HEK293 (cell line): ENCODE data around the gene SCRT2.

ENCODE experiments used
- CTCF ChIA-PET: fragments of 350-600 bp; formaldehyde crosslinking; extraction: SDS; loops from one replicate; lab custom pipeline; 2021; ENCODE audit warnings: antibody characterized with exemption; lab: Yijun Ruan, JAX
- POLR2A ChIA-PET: fragments of 300-600 bp; formaldehyde crosslinking; extraction: SDS; loops from one replicate; lab custom pipeline; 2020; ENCODE audit warnings: antibody characterized with exemption, inconsistent platforms; lab: Yijun Ruan, JAX
- H3K27ac ChIP-seq: fragments of 200-500 bp; sonication (Bioruptor generic); 2 replicates; pipeline ENCODE4 v1.5.1; 2014; ENCODE audit warnings: low read depth, low read length, control low read depth, inconsistent platforms; ENCODE audit errors: extremely low read depth
- H3K36me3 ChIP-seq, 2 experiments: fragments of 200-500 bp in 1 of 2; sonication (Bioruptor generic) in 1 of 2; 1 replicate in 1 of 2; 2 replicates in 1 of 2; pipeline ENCODE4 v1.5.1; 2014 to 2017; ENCODE audit warnings: inconsistent platforms in 2 of 2, low read length in 2 of 2; ENCODE audit not compliant: control insufficient read depth in 2 of 2, insufficient read depth in 1 of 2
- H3K4me1 ChIP-seq: fragments of 200-500 bp; sonication (Bioruptor generic); 2 replicates; pipeline ENCODE4 v1.5.1; 2014; ENCODE audit warnings: mild to moderate bottlenecking, low read length, inconsistent platforms; ENCODE audit not compliant: control insufficient read depth, insufficient read depth
- H3K4me3 ChIP-seq: 2 replicates; pipeline ENCODE4 v1.5.1; 2011; ENCODE audit warnings: low read depth, mild to moderate bottlenecking, control low read depth, low read length, moderate library complexity
- H3K9me3 ChIP-seq: fragments of 200-500 bp; sonication (Bioruptor generic); 2 replicates; pipeline ENCODE4 v1.5.1; 2014; ENCODE audit warnings: low read depth, low read length, inconsistent platforms; ENCODE audit not compliant: control insufficient read depth, insufficient read depth
- CTCF ChIP-seq: fragments of 450-650 bp; formaldehyde crosslinking; IDR thresholded peaks from 2 replicates; pipeline ENCODE4 v1.5.1; 2016; ENCODE audit warnings: missing biosample characterization, missing genetic modification characterization
- IKZF3 ChIP-seq: fragments of 450-650 bp; IDR thresholded peaks from 2 replicates; pipeline ENCODE4 v1.5.0; 2018; ENCODE audit warnings: missing biosample characterization, mild to moderate bottlenecking, missing genetic modification characterization, moderate library complexity
- PRDM10 ChIP-seq: fragments of 450-650 bp; formaldehyde crosslinking; IDR thresholded peaks from 2 replicates; pipeline ENCODE4 v1.5.1; 2016; ENCODE audit warnings: missing biosample characterization, missing genetic modification characterization
- ZBTB26 ChIP-seq: fragments of 450-650 bp; formaldehyde crosslinking; optimal IDR thresholded peaks from 2 replicates; pipeline ENCODE3; 2016; ENCODE audit warnings: missing biosample characterization, mild to moderate bottlenecking, missing genetic modification characterization
- ZBTB44 ChIP-seq: fragments of 450-650 bp; IDR thresholded peaks from 2 replicates; pipeline ENCODE4 v1.5.1; 2018; ENCODE audit warnings: missing biosample characterization, mild to moderate bottlenecking, missing genetic modification characterization
- ZBTB6 ChIP-seq: fragments of 450-650 bp; formaldehyde crosslinking; IDR thresholded peaks from 2 replicates; pipeline ENCODE4 v1.5.1; 2017; ENCODE audit warnings: missing biosample characterization, missing genetic modification characterization
- ZBTB7A ChIP-seq: fragments of 450-650 bp; formaldehyde crosslinking; IDR thresholded peaks from 2 replicates; pipeline ENCODE4 v1.5.1; 2016; ENCODE audit warnings: low read depth, missing biosample characterization, missing genetic modification characterization
- ZNF138 ChIP-seq: fragments of 450-650 bp; formaldehyde crosslinking; IDR thresholded peaks from 2 replicates; pipeline ENCODE4 v1.5.1; 2016; ENCODE audit warnings: missing biosample characterization, missing genetic modification characterization, borderline replicate concordance
- ZNF169 ChIP-seq: fragments of 450-650 bp; formaldehyde crosslinking; IDR thresholded peaks from 2 replicates; pipeline ENCODE4 v1.5.1; 2016; ENCODE audit warnings: missing biosample characterization, missing genetic modification characterization
- ZNF184 ChIP-seq: fragments of 450-650 bp; IDR thresholded peaks from 2 replicates; pipeline ENCODE4 v1.5.1; 2018; ENCODE audit warnings: missing biosample characterization, mild to moderate bottlenecking, missing genetic modification characterization
- ZNF223 ChIP-seq: fragments of 450-650 bp; formaldehyde crosslinking; IDR thresholded peaks from 2 replicates; pipeline ENCODE4 v1.5.1; 2016; ENCODE audit warnings: missing biosample characterization, missing genetic modification characterization
- ZNF544 ChIP-seq: fragments of 450-650 bp; formaldehyde crosslinking; IDR thresholded peaks from 2 replicates; pipeline ENCODE4 v1.5.0; 2017; ENCODE audit warnings: missing biosample characterization, missing genetic modification characterization
- ZNF561 ChIP-seq: fragments of 450-650 bp; IDR thresholded peaks from 2 replicates; pipeline ENCODE4 v1.5.1; 2018; ENCODE audit warnings: missing biosample characterization, missing genetic modification characterization, borderline replicate concordance
- ZNF600 ChIP-seq: fragments of 450-650 bp; formaldehyde crosslinking; IDR thresholded peaks from 2 replicates; pipeline ENCODE4 v1.5.1; 2016; ENCODE audit warnings: missing biosample characterization, missing genetic modification characterization
- ZNF610 ChIP-seq: fragments of 450-650 bp; formaldehyde crosslinking; IDR thresholded peaks from 2 replicates; pipeline ENCODE4 v1.5.1; 2016; ENCODE audit warnings: missing biosample characterization, missing genetic modification characterization, borderline replicate concordance
- ZNF654 ChIP-seq: fragments of 450-650 bp; formaldehyde crosslinking; IDR thresholded peaks from 2 replicates; pipeline ENCODE4 v1.5.1; 2016; ENCODE audit warnings: low read depth, missing biosample characterization, missing genetic modification characterization
- ZNF660 ChIP-seq: fragments of 450-650 bp; IDR thresholded peaks from 2 replicates; pipeline ENCODE4 v1.5.1; 2018; ENCODE audit warnings: missing biosample characterization, mild to moderate bottlenecking, missing genetic modification characterization
- ZNF677 ChIP-seq: fragments of 450-650 bp; IDR thresholded peaks from 2 replicates; pipeline ENCODE4 v1.5.0; 2018; ENCODE audit warnings: missing biosample characterization, mild to moderate bottlenecking, missing genetic modification characterization, moderate library complexity
- ZNF843 ChIP-seq: fragments of 450-650 bp; formaldehyde crosslinking; IDR thresholded peaks from 2 replicates; pipeline ENCODE4 v1.5.1; 2016; ENCODE audit warnings: missing biosample characterization, missing genetic modification characterization
- ZSCAN30 ChIP-seq: fragments of 450-650 bp; IDR thresholded peaks from 2 replicates; pipeline ENCODE4 v1.5.1; 2018; ENCODE audit warnings: missing biosample characterization, mild to moderate bottlenecking, missing genetic modification characterization, moderate library complexity

SCRT2 gene

GRCh38 chr20:653590-654416, 21.8 kb downstream of the SCRT2 start (continued):
- TF ChIP-seq PRDM10 (tag by site-specific recombination) (peak; percentile 32; the same call in 1 of the 2 replicates), ZNF600 (tag by site-specific recombination) (peak; percentile 31; the same call in 1 of the 2 replicates), ZNF654 (tag by site-specific recombination) (no peak), ZBTB7A (tag by site-specific recombination) (no peak), ZNF138 (tag by site-specific recombination) (no peak), ZNF169 (tag by site-specific recombination) (no peak)
- TF ChIP-seq, all 188 proteins: peak for 24

- ChIA-PET CTCF (interaction anchor here (0.7 to 5.4 kb wide), 9 partner anchors 11 to 173 kb away, joined by 3 to 81 read pairs (median 6); no protein-coding TSS in a partner anchor), POLR2A (interaction anchor here (0.9 kb wide), 1 partner anchor 92 kb away, joined by 3 read pairs; no protein-coding TSS in a partner anchor)
- H3K36me3 ChIP-seq, result peaks cover 5 to 31% of the 10 kb centered on the region in 2 experiments; a peak in 2 of 3 replicates
- peak within 1 kb of the TSS; percentile 77 for H3K27ac ChIP-seq
- H3K4me3 ChIP-seq, result peak within 1 kb of the TSS; percentile 59
- H3K9me3 ChIP-seq, result no peaks in the 10 kb centered on the region
- H3K4me1 ChIP-seq, result no peaks in the 10 kb centered on the region
- TF ChIP-seq CTCF, result peak; percentile 39; the same call in 1 of the 2 replicates
- TF ChIP-seq ZBTB44 (tag by site-specific recombination), result 0 out of 2 replicates have a peak, but pooled peaks have one; percentile 38
- no peak for TF ChIP-seq ZNF610 (tag by site-specific recombination)
- peak; percentile 88 for TF ChIP-seq ZNF561 (tag by site-specific recombination)
- TF ChIP-seq ZNF184 (tag by site-specific recombination), result peak; percentile 83
- TF ChIP-seq ZNF677 (tag by site-specific recombination), result peak; percentile 45; the same call in 1 of the 2 replicates
- TF ChIP-seq ZNF544 (tag by site-specific recombination), result no peak
- peak; percentile 95 for TF ChIP-seq ZSCAN30 (tag by site-specific recombination)
- TF ChIP-seq ZBTB26 (tag by site-specific recombination), result peak; percentile 43
- no peak for TF ChIP-seq ZNF223 (tag by site-specific recombination)
- peak; percentile 37; the same call in 1 of the 2 replicates for TF ChIP-seq IKZF3 (tag by site-specific recombination)
- no peak for TF ChIP-seq ZNF843
- peak; percentile 26; the same call in 1 of the 2 replicates for TF ChIP-seq ZBTB6
- peak; percentile 96; the same call in 1 of the 2 replicates for TF ChIP-seq ZNF660 (tag by site-specific recombination)
- peak; percentile 92 for TF ChIP-seq PRDM10 (tag by site-specific recombination)
Measured at GRCh38 chr20:653110-653589, 22.5 kb downstream of the SCRT2 start, which contains the start of gene SRXN1. Gene SRXN1, minus strand, starts transcription at chr20:653200. Its CDS starts 15 bp downstream, at chr20:653185.
